Epithelial cell of prostate (primary cell): ENCODE data around the gene ARHGAP18.

Experiments used
- DNase-seq: peaks from one replicate; pipeline ENCODE4 v3.0.0-alpha.2; 2011; ENCODE audit warnings: low read depth, low spot score
- H3K27ac ChIP-seq: fragments of 450-650 bp; 2 replicates; pipeline ENCODE4 v1.5.1; 2017; ENCODE audit warnings: mild to moderate bottlenecking

Gene ARHGAP18

GRCh38 chr6:129709769-129710449 lies at the start of gene ARHGAP18:
Gene ARHGAP18 (minus strand): TSS chr6:129710177. CDS start chr6:129710136, 41 bp downstream.
- H3K27ac ChIP-seq: peak within 1 kb of the TSS; percentile 77

DNA sequence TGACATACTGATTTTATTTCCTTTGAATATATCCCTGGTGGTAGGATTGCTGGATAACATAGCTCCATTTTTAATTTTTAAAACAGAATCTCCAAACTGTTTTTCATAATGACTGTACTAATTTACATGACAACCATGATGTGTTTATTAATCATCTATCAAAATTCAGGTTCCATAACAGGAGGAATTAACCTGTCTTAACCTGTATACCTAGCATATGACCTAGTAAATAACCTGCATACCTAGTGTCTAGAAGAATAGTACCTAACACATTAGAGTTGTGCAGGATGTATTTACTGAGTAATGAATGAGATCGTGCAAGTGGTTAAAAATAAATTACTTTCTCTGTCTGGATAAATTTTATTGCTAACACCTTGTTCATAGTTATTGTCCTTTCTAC lies 45.8 kb upstream of the ARHGAP18 start:
- peak; percentile 22 for DNase-seq
- no peak overlapping the region for H3K27ac ChIP-seq

More at GRCh38 chr6:129709769-129710449, at the start of gene ARHGAP18:
- DNase-seq: peak; percentile 61

GRCh38 chr6:129754750-129755149 lies 44.8 kb upstream of the ARHGAP18 start:
- no peak overlapping the region for H3K27ac ChIP-seq
- no peak for DNase-seq

DNA sequence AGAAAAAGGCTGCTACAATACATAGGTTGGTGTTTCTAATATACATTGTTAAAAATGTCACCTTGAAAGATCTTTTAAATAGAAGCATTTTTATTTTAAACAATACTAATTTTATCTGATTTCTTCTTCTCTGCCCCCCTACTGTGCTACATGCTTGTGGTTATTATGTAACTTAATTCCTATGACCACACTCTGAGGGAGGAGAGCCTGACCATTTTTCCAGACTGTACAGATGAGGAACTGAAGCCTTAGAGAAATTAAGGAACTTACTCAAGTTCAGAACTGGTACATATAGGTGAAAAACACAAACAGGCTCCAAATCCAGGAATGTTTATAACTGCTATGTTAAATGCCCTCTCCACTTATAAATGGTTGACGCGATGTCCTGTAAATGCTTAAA lies 43.4 kb upstream of the ARHGAP18 start:
- no peak overlapping the region for H3K27ac ChIP-seq
- DNase-seq: no peak

- H3K27ac ChIP-seq: peak overlapping the region; percentile 100
- no peak for DNase-seq
Observed at GRCh38 chr6:129751384-129751783, 41.4 kb upstream of the ARHGAP18 start.

- peak overlapping the region; percentile 100 for H3K27ac ChIP-seq
- DNase-seq: no peak
Observed at GRCh38 chr6:129750360-129750759, 40.4 kb upstream of the ARHGAP18 start.

- peak overlapping the region; percentile 100 for H3K27ac ChIP-seq
- no peak for DNase-seq
Observed at GRCh38 chr6:129749749-129750120, 39.8 kb upstream of the ARHGAP18 start.

DNA sequence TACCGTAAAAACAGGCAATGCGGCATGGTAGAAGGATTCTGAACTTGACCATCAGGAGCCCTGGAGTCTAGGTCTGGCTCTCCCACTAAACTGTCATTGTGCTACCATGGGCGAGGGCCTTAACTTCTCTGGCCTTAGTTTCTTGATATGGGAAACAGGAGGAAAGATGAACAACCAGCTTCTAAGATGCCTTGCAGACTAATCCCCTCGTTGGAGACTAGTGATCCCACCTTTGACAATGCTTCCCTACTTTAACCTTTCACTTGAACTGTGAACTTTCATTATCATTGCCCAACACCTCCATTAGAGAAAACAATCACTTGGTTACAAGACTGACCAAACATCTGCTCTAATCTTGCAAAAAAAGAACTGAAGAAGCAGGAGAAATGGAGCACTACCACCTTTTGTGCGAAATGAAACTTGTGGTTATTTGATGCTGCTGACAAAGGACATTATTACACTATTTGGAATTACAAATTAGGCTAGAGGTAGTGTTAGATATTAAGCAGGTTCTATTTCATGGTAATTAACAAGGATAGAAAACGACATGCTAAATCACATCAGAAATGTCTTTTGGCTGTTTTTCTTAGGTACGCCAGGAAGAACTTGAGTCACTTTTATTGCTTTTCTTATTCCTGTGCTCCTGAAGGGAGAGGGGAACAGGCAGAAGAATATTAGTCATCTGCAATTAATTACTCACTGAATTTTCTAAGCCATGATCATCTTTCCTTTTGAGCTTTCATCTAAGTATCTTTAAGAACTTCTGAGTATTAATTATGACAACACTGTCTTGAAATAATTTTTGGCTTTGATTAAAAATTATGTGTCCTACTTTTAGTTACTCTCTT lies 39.1 kb upstream of the ARHGAP18 start:
- H3K27ac ChIP-seq: peak overlapping the region; percentile 100

GRCh38 chr6:129748212-129748900 lies 38.4 kb upstream of the ARHGAP18 start:
- DNase-seq: peak; percentile 73
- peak overlapping the region; percentile 100 for H3K27ac ChIP-seq

More for the DNA sequence above, 39.1 kb upstream of the ARHGAP18 start:
- DNase-seq: peak; percentile 55

GRCh38 chr6:129747588-129748112 lies 37.7 kb upstream of the ARHGAP18 start:
- peak overlapping the region; percentile 100 for H3K27ac ChIP-seq

DNA sequence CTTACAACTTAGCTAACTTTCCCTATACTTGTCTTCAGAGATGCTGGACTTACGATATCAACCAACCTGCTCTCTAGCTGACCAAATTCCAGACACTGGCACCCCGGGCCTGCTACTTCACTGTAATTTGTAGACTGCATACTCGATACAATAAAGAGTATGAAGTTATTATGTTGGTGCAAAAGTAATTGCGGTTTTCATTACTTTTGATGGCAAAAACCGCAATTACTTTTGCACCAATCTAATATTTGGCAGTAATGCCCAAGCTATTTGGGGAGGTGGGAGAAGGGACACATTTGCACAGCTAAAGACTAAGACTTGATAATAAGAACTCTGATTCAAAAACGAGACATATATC lies 34.9 kb upstream of the ARHGAP18 start:
- DNase-seq: no peak
- H3K27ac ChIP-seq: peak overlapping the region; percentile 1

More at GRCh38 chr6:129747588-129748112, 37.7 kb upstream of the ARHGAP18 start:
- no peak for DNase-seq

DNA sequence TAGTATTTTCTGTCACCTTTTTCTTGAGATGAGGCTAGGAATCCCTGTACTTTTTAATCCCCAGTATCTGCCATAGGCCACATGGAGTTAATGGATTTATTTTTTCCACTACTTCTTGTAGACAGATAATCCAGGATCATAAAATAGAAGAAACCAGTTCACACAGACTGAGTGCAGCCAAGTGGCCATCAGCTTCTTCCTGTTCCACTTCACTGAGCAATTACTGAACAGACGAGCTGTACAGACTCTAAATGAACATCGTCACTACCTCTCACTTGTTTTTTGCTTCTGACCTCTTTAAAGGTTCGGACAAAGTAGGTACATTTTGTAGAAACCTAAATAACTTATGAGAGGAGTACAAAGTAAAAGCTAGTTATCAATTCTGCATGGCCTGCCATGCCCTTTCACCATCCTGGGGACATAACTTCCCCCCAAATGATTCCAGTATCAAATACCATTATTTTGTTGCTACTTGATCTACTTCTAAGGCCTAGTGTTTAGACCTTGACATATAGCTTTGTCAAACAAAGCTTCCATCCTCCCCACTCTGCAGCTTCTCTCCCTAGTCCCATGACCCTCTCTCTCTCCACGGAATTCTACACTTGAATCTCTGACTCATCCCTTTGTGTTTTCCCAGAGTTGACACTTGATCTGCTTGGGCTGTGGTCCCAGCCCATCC lies 34.4 kb upstream of the ARHGAP18 start:
- H3K27ac ChIP-seq: peak overlapping the region; percentile 1
- DNase-seq: no peak

DNA sequence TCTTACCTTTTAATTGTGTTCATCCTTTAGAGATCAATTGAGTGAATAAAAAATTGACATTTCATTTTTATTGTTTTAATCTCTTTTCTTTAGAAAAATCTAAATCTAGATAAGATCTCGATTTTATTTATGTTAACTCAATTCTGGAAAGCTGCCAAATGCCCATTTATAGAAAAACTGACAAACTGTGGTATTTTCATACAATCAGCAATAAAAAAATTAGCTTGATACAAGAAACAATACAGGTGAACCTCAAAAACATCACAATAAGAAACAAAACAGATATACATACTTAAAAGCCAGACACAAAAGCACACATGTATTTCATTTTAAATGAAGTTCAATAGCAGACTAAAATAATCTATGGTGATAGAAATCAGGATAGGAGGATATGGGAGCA lies 30.0 kb upstream of the ARHGAP18 start:
- no peak for DNase-seq
- no peak overlapping the region for H3K27ac ChIP-seq

DNA sequence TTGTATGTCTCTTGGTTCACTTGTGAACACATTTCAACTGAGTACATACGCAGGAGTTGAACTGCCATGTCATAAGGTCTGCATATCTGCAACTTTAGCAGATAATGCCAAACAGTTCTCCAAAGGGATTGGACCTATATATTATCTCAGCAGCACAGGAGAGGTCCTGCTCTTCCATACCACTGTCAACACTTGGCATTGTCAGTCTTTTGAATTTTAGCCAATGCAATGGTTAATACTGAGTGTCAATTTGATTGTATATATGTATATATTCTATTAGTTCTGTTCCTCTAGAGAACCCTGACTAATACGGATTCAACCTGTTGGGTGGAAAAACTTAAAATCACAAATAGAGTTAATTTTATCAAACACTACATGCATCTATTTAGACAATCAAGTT lies 26.1 kb upstream of the ARHGAP18 start:
- DNase-seq: no peak
- no peak overlapping the region for H3K27ac ChIP-seq

DNA sequence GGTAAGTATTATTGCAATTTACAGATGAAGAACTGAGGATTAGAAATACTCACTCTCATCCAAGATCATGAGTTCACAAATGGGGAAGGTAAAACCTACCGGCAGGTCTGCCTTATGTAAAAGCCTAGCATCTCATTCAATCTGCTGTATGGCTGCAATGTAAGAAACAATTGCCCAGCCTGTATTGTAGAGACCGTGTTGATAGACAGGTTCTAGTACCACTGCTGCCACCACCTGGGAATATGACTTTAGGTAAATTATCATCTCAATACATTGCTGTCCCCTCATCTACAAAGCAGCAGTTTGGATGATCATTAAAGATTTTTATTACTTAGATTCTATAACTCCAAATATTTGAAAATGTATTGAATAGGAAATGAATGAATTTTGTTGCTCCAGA lies 23.3 kb upstream of the ARHGAP18 start:
- DNase-seq: no peak

GRCh38 chr6:129732542-129732941 lies 22.6 kb upstream of the ARHGAP18 start:
- peak overlapping the region; percentile 33 for H3K27ac ChIP-seq

More for the DNA sequence above, 23.3 kb upstream of the ARHGAP18 start:
- H3K27ac ChIP-seq: peak overlapping the region; percentile 33

GRCh38 chr6:129732034-129732433 lies 22.1 kb upstream of the ARHGAP18 start:
- DNase-seq: no peak
- peak overlapping the region; percentile 33 for H3K27ac ChIP-seq

More at GRCh38 chr6:129732542-129732941, 22.6 kb upstream of the ARHGAP18 start:
- DNase-seq: no peak

GRCh38 chr6:129731428-129731827 lies 21.5 kb upstream of the ARHGAP18 start:
- peak overlapping the region; percentile 33 for H3K27ac ChIP-seq
- no peak for DNase-seq

GRCh38 chr6:129730477-129731165 lies 20.6 kb upstream of the ARHGAP18 start:
- no peak for DNase-seq
- no peak overlapping the region for H3K27ac ChIP-seq
